NCI-H2227 (cell line): Measurements from ENCODE around the gene NECTIN2.
"Not testable (repeated sequence)": the region's sequence is repeated elsewhere in the genome, so short reads cannot be mapped to it uniquely, and the experiment has no call there.

Source experiments
- DNase-seq: peaks from one replicate; lab custom pipeline; 2025; ENCODE audit not compliant: unreplicated experiment; lab: John Stamatoyannopoulos, UW

The NECTIN2 gene

DNA sequence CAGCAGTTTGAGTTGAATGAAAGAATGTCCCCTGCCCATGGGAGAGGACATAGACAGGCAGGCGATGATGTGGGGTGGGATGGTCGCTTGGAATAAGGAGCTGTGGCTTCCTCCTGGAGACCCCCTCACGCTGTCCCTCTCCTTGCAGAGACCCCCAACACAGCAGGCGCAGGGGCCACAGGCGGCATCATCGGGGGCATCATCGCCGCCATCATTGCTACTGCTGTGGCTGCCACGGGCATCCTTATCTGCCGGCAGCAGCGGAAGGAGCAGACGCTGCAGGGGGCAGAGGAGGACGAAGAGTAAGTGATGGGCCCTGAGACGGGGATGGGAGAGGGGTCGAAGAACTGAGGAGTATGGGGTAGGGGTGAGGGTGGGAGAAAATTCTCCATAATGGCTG is 36.0 kb downstream of the NECTIN2 start:
- no peak for DNase-seq

DNA sequence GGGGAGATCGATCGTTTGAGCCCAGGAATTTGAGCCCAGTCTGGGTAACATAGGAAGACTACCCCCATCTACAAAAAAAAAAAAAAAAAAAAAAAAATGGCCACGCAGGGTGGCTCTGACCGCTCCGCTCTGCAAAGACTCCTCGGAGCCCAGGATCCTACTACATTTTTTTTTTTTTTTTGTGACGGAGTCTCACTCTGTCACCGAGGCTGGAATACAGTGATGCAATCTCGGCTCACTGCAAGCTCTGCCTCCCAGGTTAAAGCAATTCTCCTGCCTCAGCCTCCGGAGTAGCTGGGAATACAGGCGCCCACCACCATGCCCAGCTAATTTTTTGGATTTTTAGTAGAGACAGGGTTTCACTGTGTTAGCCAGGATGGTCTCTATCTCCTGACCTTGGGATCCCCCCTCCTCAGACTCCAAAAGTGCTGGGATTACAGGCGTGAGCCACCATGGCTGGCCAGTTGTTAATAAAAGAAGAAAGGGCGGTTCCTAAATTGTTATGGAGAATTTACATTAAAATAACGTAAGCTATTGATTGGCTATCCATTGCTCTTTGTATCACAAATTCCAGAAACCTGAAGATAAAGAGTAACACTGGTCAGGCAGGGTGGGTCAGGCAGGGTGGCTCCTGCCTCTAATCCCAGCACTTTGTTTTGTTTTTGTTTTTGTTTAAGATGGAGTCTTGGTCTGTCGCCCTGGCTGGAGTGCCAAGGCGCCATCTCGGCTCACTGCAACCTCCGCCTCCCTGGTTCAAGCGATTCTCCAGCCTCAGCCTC is 36.7 kb downstream of the NECTIN2 start:
- not testable (repeated sequence) for DNase-seq

DNA sequence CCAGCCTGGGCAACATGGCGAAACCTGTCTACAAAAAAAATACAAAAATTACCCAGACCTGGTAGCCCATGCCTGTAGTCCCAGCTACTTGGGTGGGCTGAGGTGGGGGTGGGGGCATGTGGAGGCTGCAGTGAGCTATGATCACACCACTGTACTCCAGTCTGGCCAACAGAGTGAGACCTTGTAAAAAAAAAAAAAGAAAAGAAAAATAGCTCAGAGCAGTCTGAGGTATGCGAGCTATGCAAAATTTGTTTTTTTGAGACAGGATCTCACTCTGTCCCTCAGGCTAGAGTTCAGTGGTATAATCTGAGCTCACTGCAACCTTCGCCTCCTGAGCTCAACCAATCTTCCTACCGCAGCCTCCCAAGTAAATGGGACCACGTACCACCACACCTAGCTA is 37.8 kb downstream of the NECTIN2 start:
- no peak for DNase-seq

DNA sequence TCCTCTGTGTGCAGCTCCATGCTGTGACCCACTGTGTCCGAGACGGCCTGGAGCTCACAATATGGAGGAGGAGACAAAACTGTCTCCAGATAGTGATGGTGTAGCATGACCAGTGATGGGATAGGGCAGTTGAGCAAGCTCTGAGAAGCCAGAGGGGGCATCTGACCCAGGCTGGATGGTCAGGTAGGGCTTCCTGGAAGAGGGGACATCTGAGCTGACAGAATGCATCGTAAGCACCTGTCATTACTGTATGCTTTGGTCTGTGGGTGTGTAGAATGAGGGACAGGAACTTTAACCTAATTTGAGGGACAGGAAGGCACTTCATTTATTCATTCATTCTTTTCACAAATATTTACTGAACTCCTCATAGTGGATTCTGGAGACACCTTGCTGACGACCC is 38.5 kb downstream of the NECTIN2 start:
- DNase-seq = no peak

DNA sequence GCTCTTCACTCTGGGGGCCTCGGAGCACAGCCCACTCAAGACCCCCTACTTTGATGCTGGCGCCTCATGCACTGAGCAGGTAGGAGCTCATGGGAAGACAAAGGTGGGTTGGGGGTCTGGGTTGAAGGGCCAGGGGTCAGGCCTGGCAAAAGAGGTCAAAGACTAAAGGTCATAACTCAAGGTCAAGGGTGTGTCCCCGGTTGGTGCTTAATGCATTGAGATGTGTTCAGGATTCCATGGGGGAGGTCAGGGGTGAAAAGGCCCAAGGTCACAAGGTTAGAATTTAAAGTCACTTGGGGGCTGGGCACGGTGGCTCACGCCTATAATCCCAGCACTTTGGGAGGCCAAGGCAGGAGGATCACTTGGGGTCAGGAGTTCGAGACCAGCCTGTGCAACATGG is 40.0 kb downstream of the NECTIN2 start:
- no peak for DNase-seq

DNA sequence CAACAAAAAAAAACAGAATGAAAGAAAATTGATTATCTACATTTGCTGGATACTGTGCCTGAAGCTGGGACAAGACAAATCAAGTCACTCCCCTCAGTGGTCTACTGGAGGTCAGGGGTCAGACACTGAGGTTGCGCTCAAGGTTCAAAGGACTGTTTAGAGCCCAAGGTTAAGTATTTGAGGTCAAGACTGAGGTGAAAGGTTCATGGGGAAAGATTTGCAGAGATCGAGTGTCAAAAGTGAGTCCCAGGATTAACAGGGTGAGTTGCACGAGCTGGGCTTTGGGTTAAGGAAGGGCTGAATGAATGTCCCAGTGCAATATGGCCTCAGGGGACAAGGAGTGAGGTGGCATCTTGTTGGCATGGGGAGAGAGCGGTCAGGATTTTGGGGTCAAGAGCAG is 41.6 kb downstream of the NECTIN2 start:
- no peak for DNase-seq

DNA sequence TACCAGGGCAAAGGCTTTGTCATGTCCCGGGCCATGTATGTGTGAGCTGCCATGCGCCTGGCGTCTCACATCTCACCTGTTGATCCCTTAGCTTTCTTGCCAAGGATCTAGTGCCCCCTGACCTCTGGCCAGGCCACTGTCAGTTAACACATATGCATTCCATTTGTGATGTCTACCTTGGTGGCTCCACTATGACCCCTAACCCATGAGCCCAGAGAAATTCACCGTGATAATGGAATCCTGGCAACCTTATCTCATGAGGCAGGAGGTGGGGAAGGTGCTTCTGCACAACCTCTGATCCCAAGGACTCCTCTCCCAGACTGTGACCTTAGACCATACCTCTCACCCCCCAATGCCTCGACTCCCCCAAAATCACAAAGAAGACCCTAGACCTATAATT is 42.2 kb downstream of the NECTIN2 start:
- DNase-seq = not testable (repeated sequence)

DNA sequence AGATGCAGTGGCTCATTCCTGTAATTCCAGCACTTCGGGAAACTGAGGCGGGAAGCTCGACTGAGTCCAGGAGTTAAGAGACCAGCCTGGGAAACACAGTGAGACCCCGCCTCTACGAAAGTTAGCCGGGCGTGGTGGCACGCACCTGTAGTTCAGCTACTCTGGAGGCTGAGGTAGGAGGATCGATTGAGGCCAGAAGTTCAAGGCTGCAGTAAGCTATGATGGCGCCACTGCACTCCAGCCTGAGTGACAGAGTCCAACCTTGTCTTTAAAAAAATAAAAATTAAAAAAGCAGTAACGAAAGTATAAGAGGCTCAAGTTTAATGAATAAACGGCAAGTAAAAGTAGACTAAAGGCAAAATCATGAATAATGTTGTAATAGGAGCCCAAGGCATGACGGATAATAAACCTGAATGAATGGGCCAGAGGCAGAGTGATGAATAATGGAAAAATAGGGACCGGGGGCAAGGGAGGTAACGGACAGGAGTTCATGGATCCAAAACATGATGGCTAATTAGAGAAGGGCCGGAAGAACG is 43.8 kb downstream of the NECTIN2 start:
- no peak for DNase-seq

DNA sequence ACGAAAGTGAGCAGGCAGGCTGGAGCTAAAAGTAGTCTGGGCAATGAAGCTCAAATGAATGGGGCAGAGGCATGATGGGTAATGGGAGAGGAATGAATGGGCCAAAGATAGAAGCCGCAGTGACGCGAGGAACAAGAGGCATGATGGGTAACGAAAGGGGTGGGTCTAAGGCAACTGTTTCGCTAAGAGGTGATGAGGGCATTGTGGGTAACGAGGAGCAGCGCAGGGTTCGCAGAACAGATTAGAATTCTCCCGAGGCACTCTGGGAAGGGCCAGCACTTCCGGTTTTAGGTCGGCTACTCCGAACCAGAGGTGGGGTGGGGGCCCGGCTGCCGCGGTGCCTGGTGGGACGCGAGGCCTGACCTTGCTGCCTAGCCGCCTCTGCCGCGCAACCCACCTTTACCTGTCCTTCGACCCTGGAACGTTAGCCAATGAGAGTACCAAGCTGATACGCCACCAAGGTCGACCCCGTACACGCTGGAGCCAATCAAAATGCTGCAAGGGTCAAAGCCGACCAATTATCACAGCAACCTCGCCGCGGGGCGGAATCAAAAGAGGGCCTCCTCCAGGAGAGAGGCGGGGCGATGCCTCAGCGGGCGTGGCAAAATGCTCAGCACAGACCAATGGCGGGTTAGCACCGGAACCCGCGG is 44.4 kb downstream of the NECTIN2 start:
- peak; percentile 99 for DNase-seq

DNA sequence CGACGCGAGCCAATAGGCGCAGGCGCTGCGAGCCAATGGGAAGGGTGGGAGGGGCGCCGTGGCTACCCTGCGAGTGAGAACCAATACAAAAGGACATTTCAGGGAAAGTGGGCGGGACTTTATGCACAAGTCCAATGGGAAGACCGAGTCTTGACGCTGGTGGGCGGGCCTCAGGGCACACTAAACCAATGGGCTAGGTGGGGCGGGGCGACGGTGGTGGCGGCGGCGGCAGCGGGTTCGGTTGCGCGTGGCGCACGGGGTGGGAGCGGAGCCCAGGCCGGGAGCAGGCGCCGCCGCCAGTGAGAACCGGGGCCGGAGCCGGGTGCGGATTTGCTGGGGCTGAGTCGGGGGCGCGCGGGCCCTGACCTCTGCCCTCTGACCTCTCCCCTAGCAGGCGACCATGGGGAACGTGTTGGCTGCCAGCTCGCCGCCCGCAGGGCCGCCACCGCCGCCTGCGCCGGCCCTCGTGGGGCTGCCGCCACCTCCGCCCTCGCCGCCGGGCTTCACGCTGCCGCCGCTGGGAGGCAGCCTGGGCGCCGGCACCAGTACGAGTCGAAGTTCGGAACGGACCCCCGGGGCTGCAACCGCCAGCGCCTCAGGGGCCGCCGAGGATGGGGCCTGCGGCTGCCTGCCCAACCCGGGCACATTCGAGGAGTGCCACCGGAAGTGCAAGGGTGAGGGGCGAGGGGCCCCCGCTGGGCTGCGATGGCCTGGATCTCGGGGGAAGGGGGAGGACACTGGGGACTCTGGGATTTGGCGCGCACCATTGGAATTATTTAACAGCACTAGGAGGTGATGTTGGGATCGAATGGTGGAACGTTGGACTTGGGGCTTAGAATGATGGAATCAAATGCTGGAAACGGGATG is 45.2 kb downstream of the NECTIN2 start, which contains the start of gene TOMM40:
TSS of gene TOMM40 (plus strand) at position 239 of the 867 bp plus-strand sequence. CDS start at position 401, 162 bp downstream.
- DNase-seq = peak; percentile 31

DNA sequence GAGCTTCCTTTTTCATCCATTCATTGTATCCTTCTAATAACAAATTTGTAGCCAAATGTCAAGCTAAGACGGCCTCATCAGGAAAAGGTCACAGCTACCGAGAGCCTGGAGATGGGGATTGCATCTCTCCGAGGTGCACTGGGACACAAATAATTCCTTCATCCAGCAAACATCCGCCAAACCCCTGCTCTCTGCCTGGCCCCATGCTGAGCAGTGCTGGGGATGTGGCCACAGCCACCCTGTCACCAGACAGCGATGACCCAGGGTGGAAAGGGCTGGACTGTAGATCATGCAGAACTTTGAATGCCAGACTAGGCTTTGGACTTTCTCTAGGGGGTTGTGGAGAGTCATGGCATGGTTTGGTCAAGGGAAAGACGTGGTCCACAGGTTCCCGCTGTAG is 46.8 kb downstream of the NECTIN2 start:
- no peak for DNase-seq

DNA sequence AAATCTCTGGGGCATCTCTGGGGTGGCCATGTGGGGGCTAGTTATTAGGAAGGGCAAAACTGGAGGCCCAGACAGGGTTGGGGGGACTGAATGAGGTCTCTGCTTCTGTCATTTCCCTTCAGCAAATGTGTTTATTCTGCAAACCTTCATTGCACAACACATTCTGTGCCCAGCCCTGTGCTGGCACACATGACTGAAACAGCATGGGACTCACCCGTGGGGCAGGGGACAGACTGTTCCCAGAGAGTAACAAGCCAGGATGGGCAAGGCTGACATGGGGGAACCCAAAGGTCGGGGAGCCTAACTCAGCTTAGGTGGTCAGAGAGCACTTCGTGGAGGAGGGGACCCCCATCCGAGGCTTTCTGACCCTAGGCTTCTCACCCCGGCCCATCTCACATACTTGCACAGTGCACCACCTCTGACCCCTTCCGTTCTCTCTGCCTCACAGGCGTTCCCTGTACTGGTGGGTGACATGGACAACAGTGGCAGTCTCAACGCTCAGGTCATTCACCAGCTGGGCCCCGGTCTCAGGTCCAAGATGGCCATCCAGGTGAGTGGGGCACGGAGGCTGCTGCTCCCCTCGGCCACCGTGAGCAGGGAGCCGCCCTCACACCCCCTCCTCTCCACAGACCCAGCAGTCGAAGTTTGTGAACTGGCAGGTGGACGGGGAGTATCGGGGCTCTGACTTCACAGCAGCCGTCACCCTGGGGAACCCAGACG is 47.4 kb downstream of the NECTIN2 start:
- DNase-seq = no peak

DNA sequence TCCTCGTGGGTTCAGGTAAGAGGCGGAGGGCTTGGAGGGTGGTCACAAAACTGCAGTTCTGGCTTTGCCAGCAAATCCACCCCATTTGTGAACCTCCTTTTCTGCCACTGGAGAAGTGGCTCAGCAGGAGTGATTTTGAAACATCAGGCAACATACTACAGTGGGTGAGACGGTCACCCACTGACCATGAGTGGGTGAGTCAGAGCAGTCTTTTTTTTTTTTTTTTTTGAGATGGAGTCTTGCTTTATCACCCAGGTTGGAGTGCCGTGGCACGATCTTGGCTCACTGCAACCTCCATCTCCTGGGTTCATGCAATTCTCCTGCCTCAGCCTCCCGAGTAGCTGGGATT is 47.9 kb downstream of the NECTIN2 start:
- no peak for DNase-seq

DNA sequence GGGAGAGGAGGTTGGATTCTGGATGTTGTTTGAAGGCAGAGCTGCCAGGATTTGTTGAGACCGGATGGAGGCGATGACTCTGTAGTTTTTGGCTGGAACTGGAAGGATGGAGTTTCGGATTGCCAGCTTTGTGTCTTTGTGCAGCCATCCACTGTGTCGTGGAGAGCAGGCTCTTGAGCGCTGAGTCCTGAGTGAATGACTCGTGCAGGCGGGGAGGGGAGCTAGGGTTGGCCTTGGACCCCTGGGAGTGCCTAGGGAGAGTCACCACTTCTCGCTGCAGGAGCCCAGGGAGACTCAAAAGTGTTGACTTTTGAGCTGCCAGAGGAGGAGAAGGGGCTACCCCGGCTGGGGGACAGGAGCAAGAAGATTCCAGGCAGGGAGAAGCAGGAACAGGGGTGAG is 48.8 kb downstream of the NECTIN2 start:
- DNase-seq = no peak

DNA sequence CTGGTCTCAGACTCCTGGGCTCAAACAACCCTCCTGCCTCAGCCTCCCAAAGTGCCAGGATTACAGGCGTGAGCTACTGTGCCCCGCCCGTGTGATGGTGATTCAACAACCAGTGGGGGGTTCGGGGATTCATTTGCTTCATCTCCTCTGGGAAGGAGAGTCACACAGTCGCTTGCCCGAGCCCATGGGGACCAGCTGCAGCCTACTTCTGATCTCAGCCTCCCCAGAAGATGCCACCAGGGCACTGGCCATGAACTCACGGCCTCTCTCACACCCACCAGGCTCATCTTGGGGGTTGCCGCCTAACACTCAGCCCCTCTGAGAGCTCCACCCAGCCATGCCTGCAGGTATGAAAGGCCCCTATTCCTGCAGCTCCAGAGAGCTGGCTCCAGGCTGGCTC is 51.7 kb downstream of the NECTIN2 start:
- no peak for DNase-seq

DNA sequence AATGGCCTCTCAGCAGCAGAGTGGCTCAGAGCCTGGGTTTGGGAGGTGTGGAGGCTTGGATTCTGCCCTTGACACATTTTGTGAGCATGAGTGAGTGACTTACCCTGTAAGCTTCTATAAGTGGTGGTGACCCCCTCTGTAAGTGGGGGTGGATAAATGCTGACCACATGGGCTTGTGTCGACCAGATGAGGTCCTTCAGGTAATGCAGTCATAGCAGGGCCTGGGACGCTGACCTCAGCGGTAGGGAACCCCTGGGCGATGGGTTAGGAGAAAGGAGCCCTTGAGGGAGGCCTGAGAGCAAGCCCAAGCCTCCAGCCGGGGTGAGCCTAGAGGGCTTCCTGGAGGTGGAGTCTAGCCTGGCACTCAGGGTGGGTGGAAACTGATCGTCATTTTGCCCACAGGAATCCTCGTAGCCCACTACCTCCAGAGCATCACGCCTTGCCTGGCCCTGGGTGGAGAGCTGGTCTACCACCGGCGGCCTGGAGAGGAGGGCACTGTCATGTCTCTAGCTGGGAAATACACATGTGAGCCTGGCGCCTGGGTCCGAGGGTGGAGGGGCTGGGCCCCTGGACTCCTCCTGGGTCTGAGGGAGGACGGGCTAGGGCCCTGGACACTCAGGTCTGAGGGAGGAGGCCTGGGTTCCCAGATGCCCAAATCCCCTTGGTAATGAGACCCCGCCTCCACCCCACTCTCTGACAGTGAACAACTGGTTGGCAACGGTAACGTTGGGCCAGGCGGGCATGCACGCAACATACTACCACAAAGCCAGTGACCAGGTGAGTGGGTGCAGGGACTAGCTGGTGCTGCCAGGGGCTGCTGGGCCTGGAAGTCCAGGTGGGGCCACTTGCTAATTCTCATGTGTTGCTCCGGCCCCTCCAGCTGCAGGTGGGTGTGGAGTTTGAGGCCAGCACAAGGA is 54.5 kb downstream of the NECTIN2 start:
- DNase-seq = no peak

DNA sequence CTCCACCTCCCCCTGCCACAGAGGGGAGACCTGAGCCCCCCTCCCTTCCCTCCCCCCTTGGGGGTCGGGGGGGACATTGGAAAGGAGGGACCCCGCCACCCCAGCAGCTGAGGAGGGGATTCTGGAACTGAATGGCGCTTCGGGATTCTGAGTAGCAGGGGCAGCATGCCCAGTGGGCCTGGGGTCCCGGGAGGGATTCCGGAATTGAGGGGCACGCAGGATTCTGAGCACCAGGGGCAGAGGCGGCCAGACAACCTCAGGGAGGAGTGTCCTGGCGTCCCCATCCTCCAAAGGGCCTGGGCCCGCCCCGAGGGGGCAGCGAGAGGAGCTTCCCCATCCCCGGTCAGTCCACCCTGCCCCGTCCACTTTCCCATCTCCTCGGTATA is 57.1 kb downstream of the NECTIN2 start:
- no peak for DNase-seq

DNA sequence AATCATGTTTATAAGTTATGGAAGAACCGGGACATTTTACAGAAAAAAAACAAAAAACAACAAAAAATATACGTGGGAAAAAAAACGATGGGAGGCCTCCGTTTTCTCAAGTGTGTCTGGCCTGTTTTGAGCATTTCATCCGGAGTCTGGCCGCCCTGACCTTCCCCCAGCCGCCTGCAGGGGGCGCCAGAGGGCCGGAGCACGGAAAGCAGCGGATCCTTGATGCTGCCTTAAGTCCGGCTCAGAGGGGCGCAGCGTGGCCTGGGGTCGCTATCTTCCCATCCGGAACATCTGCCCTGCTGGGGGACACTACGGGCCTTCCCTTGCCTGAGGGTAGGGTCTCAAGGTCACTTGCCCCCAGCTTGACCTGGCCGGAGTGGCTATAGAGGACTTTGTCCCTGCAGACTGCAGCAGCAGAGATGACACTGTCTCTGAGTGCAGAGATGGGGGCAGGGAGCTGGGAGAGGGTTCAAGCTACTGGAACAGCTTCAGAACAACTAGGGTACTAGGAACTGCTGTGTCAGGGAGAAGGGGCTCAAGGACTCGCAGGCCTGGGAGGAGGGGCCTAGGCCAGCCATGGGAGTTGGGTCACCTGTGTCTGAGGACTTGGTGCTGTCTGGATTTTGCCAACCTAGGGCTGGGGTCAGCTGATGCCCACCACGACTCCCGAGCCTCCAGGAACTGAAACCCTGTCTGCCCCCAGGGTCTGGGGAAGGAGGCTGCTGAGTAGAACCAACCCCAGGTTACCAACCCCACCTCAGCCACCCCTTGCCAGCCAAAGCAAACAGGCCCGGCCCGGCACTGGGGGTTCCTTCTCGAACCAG is 57.7 kb downstream of the NECTIN2 start:
- peak; percentile 59 for DNase-seq

DNA sequence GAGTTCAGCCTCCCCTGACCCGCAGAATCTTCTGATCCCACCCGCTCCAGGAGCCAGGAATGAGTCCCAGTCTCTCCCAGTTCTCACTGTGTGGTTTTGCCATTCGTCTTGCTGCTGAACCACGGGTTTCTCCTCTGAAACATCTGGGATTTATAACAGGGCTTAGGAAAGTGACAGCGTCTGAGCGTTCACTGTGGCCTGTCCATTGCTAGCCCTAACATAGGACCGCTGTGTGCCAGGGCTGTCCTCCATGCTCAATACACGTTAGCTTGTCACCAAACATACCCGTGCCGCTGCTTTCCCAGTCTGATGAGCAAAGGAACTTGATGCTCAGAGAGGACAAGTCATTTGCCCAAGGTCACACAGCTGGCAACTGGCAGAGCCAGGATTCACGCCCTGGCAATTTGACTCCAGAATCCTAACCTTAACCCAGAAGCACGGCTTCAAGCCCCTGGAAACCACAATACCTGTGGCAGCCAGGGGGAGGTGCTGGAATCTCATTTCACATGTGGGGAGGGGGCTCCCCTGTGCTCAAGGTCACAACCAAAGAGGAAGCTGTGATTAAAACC is 58.4 kb downstream of the NECTIN2 start:
- no peak for DNase-seq
